ENCODE results near the gene ARSG.
"Not testable (repeated sequence)": the region's sequence is repeated elsewhere in the genome, so short reads cannot be mapped to it uniquely, and the experiment has no call there.

ARSG gene

GRCh38 chr17:68341482-68341881, 50.2 kb downstream of the ARSG start:
- DNase-seq: no peak

GRCh38 chr17:68343976-68344375, 52.7 kb downstream of the ARSG start:
- no peak for DNase-seq

- no peak for DNase-seq
Observed at GRCh38 chr17:68344701-68345136, 53.4 kb downstream of the ARSG start.

GRCh38 chr17:68346448-68346847, 55.2 kb downstream of the ARSG start:
- DNase-seq: peak; percentile 33 to 52

GRCh38 chr17:68347380-68347779, 56.1 kb downstream of the ARSG start:
- no peak for DNase-seq

GRCh38 chr17:68349157-68349556, 57.9 kb downstream of the ARSG start:
- no peak for DNase-seq

GRCh38 chr17:68351395-68351794, 60.1 kb downstream of the ARSG start:
- no peak for DNase-seq

GRCh38 chr17:68352041-68352440, 60.7 kb downstream of the ARSG start:
- no peak for DNase-seq

- DNase-seq: not testable (repeated sequence)
Observed at GRCh38 chr17:68352671-68353070, 61.4 kb downstream of the ARSG start.

GRCh38 chr17:68353111-68353521, 61.8 kb downstream of the ARSG start:
- DNase-seq: no peak

GRCh38 chr17:68354311-68354710, 63.0 kb downstream of the ARSG start:
- not testable (repeated sequence) for DNase-seq

- DNase-seq: not testable (repeated sequence)
Observed at GRCh38 chr17:68355108-68355507, 63.8 kb downstream of the ARSG start.

GRCh38 chr17:68356520-68356919, 65.2 kb downstream of the ARSG start:
- DNase-seq: no peak

- DNase-seq: no peak
Observed at GRCh38 chr17:68356949-68357455, 65.7 kb downstream of the ARSG start.

GRCh38 chr17:68357886-68358285, 66.6 kb downstream of the ARSG start:
- DNase-seq: no peak

- DNase-seq: no peak
Observed at GRCh38 chr17:68359791-68360535, 68.7 kb downstream of the ARSG start.

- DNase-seq: no peak
Observed at GRCh38 chr17:68365469-68365868, 74.2 kb downstream of the ARSG start.

- no peak for DNase-seq
Observed at GRCh38 chr17:68368387-68368786, 77.1 kb downstream of the ARSG start.

- no peak for DNase-seq
Observed at GRCh38 chr17:68375566-68375965, 84.3 kb downstream of the ARSG start.

GRCh38 chr17:68376178-68376577, 84.9 kb downstream of the ARSG start:
- DNase-seq: not testable (repeated sequence)

- no peak for DNase-seq
Observed at GRCh38 chr17:68377771-68378267, 86.5 kb downstream of the ARSG start.

GRCh38 chr17:68378268-68379176, 87.2 kb downstream of the ARSG start:
- DNase-seq: peak in 1 of 2 donors; percentile 28

GRCh38 chr17:68379177-68379510, 87.8 kb downstream of the ARSG start:
- no peak for DNase-seq
